GM21786 (cell line): Measurements from ENCODE around the gene LIMK2.
"Not testable (repeated sequence)": the region's sequence is repeated elsewhere in the genome, so short reads cannot be mapped to it uniquely, and the experiment has no call there.

Experiments used
- ATAC-seq: cut with Tn5 transposase; IDR thresholded peaks from one replicate; pipeline ENCODE4 v1.9.1; 2021; ENCODE audit not compliant: unreplicated experiment

The LIMK2 gene

GRCh38 chr22:31241936-31242335 lies 29.8 kb downstream of the LIMK2 start:
- ATAC-seq, result no peak

- no peak for ATAC-seq
Observed at GRCh38 chr22:31243339-31244045, 31.4 kb downstream of the LIMK2 start.

DNA sequence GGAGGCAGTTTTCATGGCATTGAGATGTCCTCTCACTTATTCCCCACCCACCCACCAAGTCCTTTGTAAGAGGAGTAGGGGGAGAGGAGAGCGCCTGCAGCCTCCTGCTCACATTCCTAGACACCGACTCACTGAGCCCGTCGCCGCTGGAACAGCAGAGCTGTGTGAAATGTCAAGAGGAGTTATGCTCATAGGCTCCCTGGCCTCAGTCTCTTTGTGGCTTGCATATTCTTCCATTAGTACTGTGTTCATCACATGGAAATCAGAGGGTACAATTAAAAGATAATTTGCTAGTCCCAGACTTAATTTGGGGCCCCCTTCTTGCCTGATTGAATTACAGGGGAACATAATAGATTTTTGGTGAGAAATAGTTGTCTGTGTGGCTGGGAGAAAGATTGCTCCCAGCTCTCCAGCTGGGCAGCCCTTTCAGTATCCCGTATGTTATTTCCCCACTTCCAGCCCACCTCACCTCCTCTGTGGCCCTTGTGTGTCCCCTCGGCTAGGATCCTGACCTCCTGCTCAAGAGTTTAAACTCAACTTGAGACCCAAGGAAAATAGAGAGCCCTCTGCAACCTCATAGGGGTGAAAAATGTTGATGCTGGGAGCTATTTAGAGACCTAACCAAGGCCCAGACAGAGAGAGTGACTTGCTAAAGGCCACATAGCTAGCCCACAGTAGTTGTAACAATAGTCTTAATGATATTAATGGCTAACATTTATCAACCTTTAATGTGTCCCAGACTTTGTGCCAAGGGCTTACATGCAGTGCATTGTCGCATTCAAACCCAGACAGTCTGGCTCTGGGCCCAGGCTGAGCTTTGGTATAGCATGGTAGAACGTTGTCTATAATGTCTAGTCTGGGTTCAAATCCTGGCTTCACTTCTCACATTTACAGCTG lies 32.2 kb downstream of the LIMK2 start:
- no peak for ATAC-seq

- ATAC-seq, result no peak
Observed at GRCh38 chr22:31244943-31245451, 32.9 kb downstream of the LIMK2 start.

DNA sequence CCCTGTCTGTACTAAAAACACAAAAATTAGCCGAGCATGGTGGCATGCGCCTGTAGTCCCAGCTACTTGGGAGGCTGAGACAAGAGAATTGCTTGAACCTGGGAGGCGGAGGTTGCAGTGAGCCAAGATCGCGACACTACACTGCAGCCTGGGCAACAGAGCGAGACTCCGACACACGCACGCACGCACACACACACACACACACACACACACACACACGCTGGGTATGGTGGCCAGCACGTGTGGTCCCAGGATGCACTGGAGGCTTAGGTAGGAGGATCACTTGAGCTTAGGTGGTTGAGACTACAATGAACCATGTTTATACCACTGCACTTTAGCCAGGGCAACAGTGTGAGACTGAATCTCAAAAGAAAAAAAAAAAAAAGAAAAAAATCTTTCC lies 33.9 kb downstream of the LIMK2 start:
- ATAC-seq, result not testable (repeated sequence)

- ATAC-seq, result no peak
Observed at GRCh38 chr22:31246687-31247086, 34.6 kb downstream of the LIMK2 start.

DNA sequence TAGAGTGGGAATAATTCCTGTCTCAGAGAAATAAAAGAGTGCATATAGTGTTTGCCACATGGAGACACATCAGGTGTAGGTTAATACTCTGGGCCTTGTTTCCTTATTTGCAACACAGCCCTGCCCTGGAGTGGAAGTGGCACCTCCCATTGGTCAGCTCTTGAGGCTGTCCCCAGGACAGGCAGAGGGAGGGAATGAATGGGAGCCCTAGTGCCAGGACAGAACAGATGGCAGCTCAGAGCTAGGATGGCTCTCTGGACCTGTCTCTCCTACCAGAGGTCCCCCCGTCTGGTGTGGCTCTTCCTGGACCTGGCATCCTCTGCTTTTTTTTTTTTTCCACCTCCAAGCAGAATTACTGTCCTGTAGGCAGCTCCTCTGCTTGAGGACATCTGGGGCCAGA lies 35.6 kb downstream of the LIMK2 start:
- ATAC-seq, result no peak

GRCh38 chr22:31248138-31248745 lies 36.1 kb downstream of the LIMK2 start:
- ATAC-seq, result no peak

GRCh38 chr22:31248965-31249958 lies 37.2 kb downstream of the LIMK2 start:
- ATAC-seq, result no peak

GRCh38 chr22:31250740-31251600 lies 38.9 kb downstream of the LIMK2 start:
- no peak for ATAC-seq

GRCh38 chr22:31253949-31254348 lies 41.9 kb downstream of the LIMK2 start:
- no peak for ATAC-seq

DNA sequence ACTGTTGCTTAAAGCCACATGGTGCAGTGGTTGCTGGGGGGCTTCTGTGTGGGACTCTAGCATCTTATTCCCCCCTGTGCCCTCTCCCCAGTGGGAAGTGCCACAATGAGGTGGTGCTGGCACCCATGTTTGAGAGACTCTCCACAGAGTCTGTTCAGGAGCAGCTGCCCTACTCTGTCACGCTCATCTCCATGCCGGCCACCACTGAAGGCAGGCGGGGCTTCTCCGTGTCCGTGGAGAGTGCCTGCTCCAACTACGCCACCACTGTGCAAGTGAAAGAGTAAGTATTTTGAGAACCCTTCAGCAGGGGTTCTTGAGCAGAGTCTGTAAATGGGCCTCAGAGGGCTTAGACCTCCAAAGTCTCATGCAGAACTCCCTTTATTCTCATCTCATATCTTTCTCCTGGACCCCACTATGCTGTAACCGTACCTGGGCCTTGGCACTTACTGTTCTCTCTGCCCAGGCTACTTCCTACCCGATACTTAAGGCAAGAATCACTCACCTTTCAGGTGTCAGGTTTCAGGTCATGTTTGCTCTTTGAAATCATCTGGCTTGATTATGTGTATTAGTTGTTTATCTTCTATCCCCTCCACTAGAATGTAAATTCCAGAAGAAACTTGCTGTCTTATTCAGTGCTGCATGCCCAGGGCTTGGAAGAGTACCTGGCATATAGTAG lies 47.8 kb downstream of the LIMK2 start:
- ATAC-seq, result no peak

DNA sequence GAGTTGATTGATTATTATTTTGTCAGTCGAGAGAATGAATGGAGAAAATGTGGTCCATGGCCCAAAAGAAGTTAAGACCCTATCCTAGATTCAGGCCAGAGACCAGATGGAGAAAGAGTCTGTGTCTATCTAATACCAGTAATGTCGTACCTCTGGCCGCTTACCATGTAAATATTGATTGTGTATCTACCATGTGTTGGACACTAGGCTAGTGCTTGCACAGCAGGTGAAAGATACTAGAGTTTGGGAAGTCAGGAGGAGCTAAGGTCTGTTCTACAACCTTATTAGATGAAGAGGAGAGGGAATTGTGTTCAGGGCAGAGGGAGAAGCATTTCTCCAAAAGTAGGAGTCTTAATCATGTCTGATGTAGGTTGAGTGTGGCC lies 48.4 kb downstream of the LIMK2 start:
- ATAC-seq, result no peak

- ATAC-seq, result no peak
Observed at GRCh38 chr22:31262312-31263133, 50.4 kb downstream of the LIMK2 start.

- ATAC-seq, result no peak
Observed at GRCh38 chr22:31263896-31264640, 52.0 kb downstream of the LIMK2 start.

DNA sequence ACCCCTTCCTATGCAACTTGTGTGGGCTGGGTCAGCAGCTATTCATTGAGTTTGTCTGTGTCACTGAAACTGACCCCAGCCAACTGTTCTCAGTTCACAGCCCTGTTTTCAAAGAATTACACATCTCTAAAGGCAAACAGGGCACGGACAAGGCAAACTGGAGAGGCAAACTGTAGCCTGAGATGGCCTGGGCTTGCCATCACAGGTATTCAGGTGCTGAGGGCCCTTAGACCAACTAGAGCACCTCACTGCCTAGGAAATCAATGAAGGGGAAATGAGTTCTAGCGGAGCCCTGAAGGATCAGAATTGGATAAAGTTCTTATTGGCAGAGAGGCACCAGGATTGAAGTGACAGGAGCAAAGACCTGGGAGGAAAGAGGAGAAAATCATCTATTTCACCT lies 56.2 kb downstream of the LIMK2 start:
- no peak for ATAC-seq

- ATAC-seq, result no peak
Observed at GRCh38 chr22:31269892-31270579, 57.9 kb downstream of the LIMK2 start.
